OCI-LY7 (cell line): ENCODE measurements around the gene DAPK2. TPM values are rescaled to one million over a fixed set of nuclear protein-coding genes. Genes with fewer than 3 reads are reported as not detected.

ENCODE experiments used
- BruUV-seq: library from RNA; stranded (reverse); fragments of 400-500 nt; replicated peaks from 2 replicates; lab custom pipeline; 2021; lab: Mats Ljungman, UMichigan
- CTCF ChIA-PET: fragments of 300-600 bp; sonication (Branson Sonifier 250); formaldehyde crosslinking; loops from one replicate; lab custom pipeline; 2022; ENCODE audit warnings: antibody characterized with exemption; ENCODE audit not compliant: unreplicated experiment; lab: Charles Lee
- POLR2A ChIA-PET: fragments of 300-600 bp; sonication (Branson Sonifier 250); formaldehyde crosslinking; loops from one replicate; lab custom pipeline; 2022; ENCODE audit warnings: antibody characterized with exemption; lab: Charles Lee
- DNase-seq: peaks from one replicate; pipeline ENCODE4 v3.0.0-alpha.2; 2015; ENCODE audit warnings: low spot score
- H2AFZ ChIP-seq: fragments of 200-600 bp; sonication (generic), shearing (Covaris generic); 2 replicates; pipeline ENCODE4 v1.6.1; 2014; ENCODE audit warnings: mild to moderate bottlenecking, antibody characterized with exemption, low read length, moderate library complexity
- H3K27ac ChIP-seq: fragments of 200-600 bp; sonication (generic); 2 replicates; pipeline ENCODE4 v1.5.1; 2014; ENCODE audit warnings: mixed run types, low read depth, mild to moderate bottlenecking, moderate library complexity, low read length, inconsistent platforms; ENCODE audit not compliant: poor library complexity, severe bottlenecking
- H3K36me3 ChIP-seq: fragments of 200-600 bp; sonication (generic); 2 replicates; pipeline ENCODE4 v1.6.1; 2014; ENCODE audit warnings: mild to moderate bottlenecking, antibody characterized with exemption, low read length, moderate library complexity, mixed read lengths; ENCODE audit not compliant: insufficient read depth
- H3K4me1 ChIP-seq: fragments of 200-600 bp; sonication (generic); 2 replicates; pipeline ENCODE4 v1.5.1; 2014; ENCODE audit warnings: mild to moderate bottlenecking, low read length; ENCODE audit not compliant: insufficient read depth, poor library complexity, severe bottlenecking
- H3K4me2 ChIP-seq: fragments of 200-600 bp; sonication (generic); 2 replicates; pipeline ENCODE4 v1.6.1; 2014; ENCODE audit warnings: mild to moderate bottlenecking, low read length
- H3K4me3 ChIP-seq: fragments of 200-600 bp; sonication (generic); 2 replicates; pipeline ENCODE4 v1.5.1; 2014; ENCODE audit warnings: mild to moderate bottlenecking, low read depth, low read length; ENCODE audit not compliant: poor library complexity, severe bottlenecking
- H3K79me2 ChIP-seq: fragments of 200-600 bp; sonication (generic); 2 replicates; pipeline ENCODE4 v1.6.1; 2016; ENCODE audit warnings: low read depth, mild to moderate bottlenecking, low read length, moderate library complexity, mixed read lengths; ENCODE audit not compliant: insufficient read depth
- H3K9me2 ChIP-seq: fragments of 200-600 bp; sonication (generic); 2 replicates; pipeline ENCODE4 v1.6.1; 2016; ENCODE audit warnings: mild to moderate bottlenecking, low read length, mixed read lengths; ENCODE audit not compliant: insufficient read depth
- H3K9me3 ChIP-seq: fragments of 200-600 bp; sonication (generic); 2 replicates; pipeline ENCODE4 v1.6.1; 2014; ENCODE audit warnings: mild to moderate bottlenecking, mixed run types, low read length, mixed read lengths
- H4K20me1 ChIP-seq: fragments of 200-600 bp; sonication (generic); 2 replicates; pipeline ENCODE4 v1.6.1; 2014; ENCODE audit warnings: mild to moderate bottlenecking, antibody characterized with exemption, low read length, moderate library complexity, mixed read lengths; ENCODE audit not compliant: insufficient read depth
- EZH2phosphoT487 ChIP-seq: fragments of 200-600 bp; sonication (generic); IDR thresholded peaks from 2 replicates; pipeline ENCODE4 v1.6.1; 2018; ENCODE audit warnings: low read depth, borderline replicate concordance, mild to moderate bottlenecking, mixed run types, antibody characterized with exemption, low read length, moderate library complexity, mixed read lengths
- intact Hi-C: fragments of 100-400 bp; cut with micrococcal nuclease; formaldehyde crosslinking; loops from one replicate; pipeline ENCODE4 v1.10.0; 2022; ENCODE audit not compliant: unreplicated experiment
- total RNA-seq, 2 experiments: library from RNA; depleted of rRNA in 1 of 2; stranded (reverse); fragments of >200 nt in 1 of 2; shearing (Covaris generic) in 1 of 2; gene quantifications; 2 replicates each; pipeline ENCODE4 v1.2.3, GENCODE V29; 2014 to 2022
- TF ChIP-seq, protein P1 (sequence below): fragments of 200-600 bp; sonication (generic); conservative IDR thresholded peaks from 2 replicates; pipeline ENCODE4 v1.5.1; 2014; ENCODE audit warnings: mild to moderate bottlenecking, antibody characterized with exemption, low read length, moderate library complexity, mixed read lengths

Gene DAPK2
- total RNA-seq, 2 experiments from 2014 or later, result 0.36 to 1.2 TPM

DNA sequence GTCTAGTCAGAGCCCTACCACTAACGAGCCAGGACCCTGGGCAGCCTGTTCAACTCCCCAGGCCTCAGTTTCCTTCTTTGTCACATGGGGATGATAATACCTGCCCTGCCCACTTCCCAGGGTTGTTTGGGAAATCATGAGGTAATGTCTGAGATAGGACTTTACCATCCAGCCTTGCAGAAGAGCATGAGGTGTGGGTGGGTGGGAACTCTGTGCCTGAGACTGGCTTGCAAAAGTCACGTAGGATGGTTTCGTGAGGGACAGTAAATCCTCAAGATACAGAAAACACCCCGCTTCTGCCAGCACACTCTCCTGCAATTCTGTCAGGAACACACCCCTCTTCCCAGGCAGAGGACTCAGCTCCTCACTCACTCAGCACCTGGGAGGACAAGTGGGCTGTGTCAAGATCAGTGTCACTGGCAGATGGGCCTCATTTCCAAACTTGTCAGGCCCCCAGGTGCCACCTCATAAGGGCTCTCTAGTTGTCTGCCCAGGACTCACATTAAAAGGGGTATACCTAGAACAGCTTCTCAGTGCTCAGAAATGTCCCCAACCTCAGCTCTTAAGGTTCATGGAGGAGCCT lies 58.4 kb downstream of the DAPK2 start:
- Histone ChIP-seq H3K4me2 (no peak overlapping the region), H3K27ac (no peak overlapping the region)

DNA sequence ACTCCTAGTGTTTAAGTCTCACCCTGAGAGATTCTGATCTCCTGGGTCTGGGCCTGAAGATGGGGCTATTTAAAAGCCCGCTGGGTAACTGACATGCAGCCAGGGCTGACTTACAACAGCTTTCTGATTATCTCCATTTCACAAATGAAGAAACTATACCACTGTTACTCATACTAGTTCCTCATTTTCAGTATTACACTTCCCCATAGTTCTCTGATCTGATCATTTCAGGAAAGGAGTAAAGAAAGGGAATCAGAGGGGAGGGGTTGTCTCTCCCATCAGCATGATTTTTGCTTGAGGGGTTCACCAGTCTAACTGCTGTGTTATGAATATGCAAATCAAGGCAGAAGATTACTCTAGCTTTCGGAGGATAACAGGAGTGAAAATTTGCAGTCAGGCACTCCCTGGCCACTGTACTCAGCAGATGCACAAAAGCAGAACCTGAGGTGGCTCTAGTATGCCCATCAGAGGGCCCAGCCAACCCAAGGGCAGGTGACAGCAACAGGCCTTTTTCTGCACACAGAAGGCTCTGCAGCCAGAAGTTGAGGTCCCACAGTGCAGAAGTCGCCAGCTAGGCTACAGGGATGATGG lies 59.4 kb downstream of the DAPK2 start:
- POLR2A ChIA-PET, result interaction anchor here (1.0 to 1.3 kb wide), 2 partner anchors 18 to 23 kb away, joined by 3 read pairs; no protein-coding TSS in a partner anchor
- intact Hi-C loops, result no loop called here
- H4K20me1 ChIP-seq, result no peaks in the 10 kb centered on the region
- H3K79me2 ChIP-seq, result no peaks in the 10 kb centered on the region
- H3K36me3 ChIP-seq, result no peaks in the 10 kb centered on the region
- no peaks in the 10 kb centered on the region for H3K9me3 ChIP-seq
- no peak for TF ChIP-seq EZH2phosphoT487
- TF ChIP-seq, protein P1, sequence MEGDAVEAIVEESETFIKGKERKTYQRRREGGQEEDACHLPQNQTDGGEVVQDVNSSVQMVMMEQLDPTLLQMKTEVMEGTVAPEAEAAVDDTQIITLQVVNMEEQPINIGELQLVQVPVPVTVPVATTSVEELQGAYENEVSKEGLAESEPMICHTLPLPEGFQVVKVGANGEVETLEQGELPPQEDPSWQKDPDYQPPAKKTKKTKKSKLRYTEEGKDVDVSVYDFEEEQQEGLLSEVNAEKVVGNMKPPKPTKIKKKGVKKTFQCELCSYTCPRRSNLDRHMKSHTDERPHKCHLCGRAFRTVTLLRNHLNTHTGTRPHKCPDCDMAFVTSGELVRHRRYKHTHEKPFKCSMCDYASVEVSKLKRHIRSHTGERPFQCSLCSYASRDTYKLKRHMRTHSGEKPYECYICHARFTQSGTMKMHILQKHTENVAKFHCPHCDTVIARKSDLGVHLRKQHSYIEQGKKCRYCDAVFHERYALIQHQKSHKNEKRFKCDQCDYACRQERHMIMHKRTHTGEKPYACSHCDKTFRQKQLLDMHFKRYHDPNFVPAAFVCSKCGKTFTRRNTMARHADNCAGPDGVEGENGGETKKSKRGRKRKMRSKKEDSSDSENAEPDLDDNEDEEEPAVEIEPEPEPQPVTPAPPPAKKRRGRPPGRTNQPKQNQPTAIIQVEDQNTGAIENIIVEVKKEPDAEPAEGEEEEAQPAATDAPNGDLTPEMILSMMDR, result no peak
- H3K27ac ChIP-seq, result peak overlapping the region; percentile 44
- peaks cover 49% of the 10 kb centered on the region for H3K4me1 ChIP-seq
- peak; percentile 68 for DNase-seq
- CTCF ChIA-PET, result no interaction called here
- H2AFZ ChIP-seq, result peak overlapping the region; percentile 79
- no peaks in the 10 kb centered on the region for H3K9me2 ChIP-seq
- H3K4me2 ChIP-seq, result peak overlapping the region; percentile 42
- H3K4me3 ChIP-seq, result no peak overlapping the region
- BruUV-seq, result no TSS peak

More for the DNA sequence above, 58.4 kb downstream of the DAPK2 start:
- Histone ChIP-seq H3K9me2 (no peaks in the 10 kb centered on the region), H4K20me1 (no peaks in the 10 kb centered on the region), H3K79me2 (no peaks in the 10 kb centered on the region), H3K36me3 (no peaks in the 10 kb centered on the region), H3K4me1 (peaks cover 48% of the 10 kb centered on the region), H2AFZ (peak overlapping the region; percentile 79; the same call in 1 of the 2 replicates), H3K9me3 (no peaks in the 10 kb centered on the region), H3K4me3 (no peak overlapping the region)
- no peak for DNase-seq
- intact Hi-C loops, result no loop called here
- no TSS peak for BruUV-seq
- ChIA-PET POLR2A (interaction anchor here (0.7 to 1.3 kb wide), 2 partner anchors 21 to 22 kb away, joined by 3 read pairs; no protein-coding TSS in a partner anchor), CTCF (no interaction called here)
- TF ChIP-seq EZH2phosphoT487, result no peak
- TF ChIP-seq, protein P1, result no peak

DNA sequence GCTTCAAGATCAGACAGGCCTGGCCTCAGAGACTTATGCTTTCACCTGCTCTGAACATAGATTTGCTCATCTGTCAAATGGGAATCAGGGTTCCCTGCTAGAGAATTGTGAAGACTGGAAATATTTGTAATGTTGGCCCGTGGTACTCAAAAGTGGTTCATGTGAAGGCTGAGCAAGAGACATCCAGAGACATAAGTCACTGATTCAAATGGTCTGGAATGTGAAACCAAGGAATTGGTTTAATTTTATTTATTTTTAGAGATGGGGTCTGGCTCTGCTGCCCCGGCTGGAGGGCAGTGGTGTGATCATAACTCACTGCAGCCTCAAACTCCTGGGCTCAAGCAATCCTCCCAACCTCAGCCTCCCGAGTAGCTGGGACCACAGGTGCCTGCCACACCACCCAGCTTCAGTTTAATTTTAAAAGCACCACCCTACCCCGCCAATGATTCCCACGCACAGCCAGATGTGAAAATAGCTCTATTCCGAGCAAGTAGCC lies 60.1 kb downstream of the DAPK2 start:
- no peaks in the 10 kb centered on the region for H3K36me3 ChIP-seq
- no peaks in the 10 kb centered on the region for H3K9me3 ChIP-seq
- H3K27ac ChIP-seq, result peak overlapping the region; percentile 44
- H4K20me1 ChIP-seq, result no peaks in the 10 kb centered on the region
- no peaks in the 10 kb centered on the region for H3K79me2 ChIP-seq
- POLR2A ChIA-PET, result interaction anchor here (1.0 kb wide), 1 partner anchor 18 kb away, joined by 3 read pairs; no protein-coding TSS in a partner anchor
- H2AFZ ChIP-seq, result peak overlapping the region; percentile 79
- intact Hi-C loops, result no loop called here
- DNase-seq, result no peak
- no peaks in the 10 kb centered on the region for H3K9me2 ChIP-seq
- TF ChIP-seq, protein P1, result no peak
- no peak for TF ChIP-seq EZH2phosphoT487
- CTCF ChIA-PET, result interaction anchor here (0.6 kb wide), 1 partner anchor 460 kb away, joined by 3 read pairs; no protein-coding TSS in a partner anchor
- H3K4me1 ChIP-seq, result peaks cover 49% of the 10 kb centered on the region
- no TSS peak for BruUV-seq
- peak overlapping the region; percentile 42 for H3K4me2 ChIP-seq
- no peak overlapping the region for H3K4me3 ChIP-seq
